ENCODE measurements around the gene STAU1.
"Not testable (repeated sequence)": the region's sequence is repeated elsewhere in the genome, so short reads cannot be mapped to it uniquely, and the experiment has no call there.

Gene STAU1

GRCh38 chr20:49096203-49096730, 91.9 kb downstream of the STAU1 start:
- no peak for ATAC-seq
- no peak for TF ChIP-seq ZNF8 (CRISPR knock-in tag; IDR thresholded peaks at IDR 0.05)
- no peak for TF ChIP-seq GLIS3 (CRISPR knock-in tag; IDR thresholded peaks at IDR 0.05)
- no peak for TF ChIP-seq TCF4 (CRISPR knock-in tag; IDR thresholded peaks at IDR 0.05; ENCODE audit: borderline replicate concordance)
- no peak for TF ChIP-seq ZFP30 (CRISPR knock-in tag; IDR thresholded peaks at IDR 0.05)
- TF ChIP-seq SNAI2 (CRISPR knock-in tag; IDR thresholded peaks at IDR 0.05) = no peak
- TF ChIP-seq ARNTL (CRISPR knock-in tag; IDR thresholded peaks at IDR 0.05; ENCODE audit: borderline replicate concordance, low read depth) = no peak
- no peak for TF ChIP-seq BACH2 (CRISPR knock-in tag; IDR thresholded peaks at IDR 0.05; ENCODE audit: borderline replicate concordance)
- no peak for TF ChIP-seq TSHZ2 (CRISPR knock-in tag; IDR thresholded peaks at IDR 0.05)
- TF ChIP-seq CREB5 (CRISPR knock-in tag; IDR thresholded peaks at IDR 0.05; ENCODE audit: low read depth) = no peak
- no peak for TF ChIP-seq OSR1 (CRISPR knock-in tag; IDR thresholded peaks at IDR 0.05)
- TF ChIP-seq RARB (CRISPR knock-in tag; IDR thresholded peaks at IDR 0.05) = no peak

GRCh38 chr20:49091762-49092161, 96.4 kb downstream of the STAU1 start:
- no peak for ATAC-seq
- no peak for TF ChIP-seq TOX (CRISPR knock-in tag; IDR thresholded peaks at IDR 0.05; ENCODE audit: borderline replicate concordance)

GRCh38 chr20:49091104-49091503, 97.0 kb downstream of the STAU1 start:
- TF ChIP-seq CSRNP3 (CRISPR knock-in tag; IDR thresholded peaks at IDR 0.05) (no peak), PPARA (CRISPR knock-in tag; IDR thresholded peaks at IDR 0.05; ENCODE audit: borderline replicate concordance) (no peak), CSDC2 (CRISPR knock-in tag; IDR thresholded peaks at IDR 0.05) (no peak), RARB (CRISPR knock-in tag; IDR thresholded peaks at IDR 0.05) (no peak), ZC3H10 (CRISPR knock-in tag; IDR thresholded peaks at IDR 0.05) (no peak), ARNTL (CRISPR knock-in tag; IDR thresholded peaks at IDR 0.05; ENCODE audit: borderline replicate concordance, low read depth) (no peak), GLIS3 (CRISPR knock-in tag; IDR thresholded peaks at IDR 0.05) (no peak), ZNF8 (CRISPR knock-in tag; IDR thresholded peaks at IDR 0.05) (no peak)
- no peak for ATAC-seq

GRCh38 chr20:49082295-49082694, 105.8 kb downstream of the STAU1 start:
- not testable (repeated sequence) for ATAC-seq

GRCh38 chr20:49078310-49078709, 109.8 kb downstream of the STAU1 start:
- TF ChIP-seq BACH2 (CRISPR knock-in tag; IDR thresholded peaks at IDR 0.05; ENCODE audit: borderline replicate concordance) = no peak
- no peak for TF ChIP-seq GLIS3 (CRISPR knock-in tag; IDR thresholded peaks at IDR 0.05)
- TF ChIP-seq POU6F1 (CRISPR knock-in tag; IDR thresholded peaks at IDR 0.05; ENCODE audit: borderline replicate concordance, low read depth) = no peak
- no peak for TF ChIP-seq CREB5 (CRISPR knock-in tag; IDR thresholded peaks at IDR 0.05; ENCODE audit: low read depth)
- TF ChIP-seq ESRRG (CRISPR knock-in tag; IDR thresholded peaks at IDR 0.05) = no peak
- no peak for TF ChIP-seq ZNF8 (CRISPR knock-in tag; IDR thresholded peaks at IDR 0.05)
- TF ChIP-seq TCF4 (CRISPR knock-in tag; IDR thresholded peaks at IDR 0.05; ENCODE audit: borderline replicate concordance) = no peak
- no peak for TF ChIP-seq SNAI2 (CRISPR knock-in tag; IDR thresholded peaks at IDR 0.05)
- no peak for TF ChIP-seq ZC3H10 (CRISPR knock-in tag; IDR thresholded peaks at IDR 0.05)
- no peak for TF ChIP-seq ZFP30 (CRISPR knock-in tag; IDR thresholded peaks at IDR 0.05)
- ATAC-seq = no peak
